ENCODE measurements around the gene RPP14.
"Not testable (repeated sequence)": the region's sequence is repeated elsewhere in the genome, so short reads cannot be mapped to it uniquely, and the experiment has no call there.

The RPP14 gene

GRCh38 chr3:58305882-58306711 lies at the start of gene RPP14, which contains the start of gene HTD2:
Gene RPP14 (plus strand): TSS chr3:58306245. CDS start chr3:58310330, 4,085 bp downstream.
Gene HTD2 (plus strand): TSS chr3:58306520. CDS start chr3:58317614, 11,094 bp downstream.
- peak; percentile 92 for DNase-seq (ENCODE audit: low spot score)

GRCh38 chr3:58256511-58256910 lies 49.5 kb upstream of the RPP14 start:
- no peak for DNase-seq (ENCODE audit: low spot score)

- DNase-seq (ENCODE audit: low spot score), result no peak
These were observed 47.5 kb upstream of the RPP14 start for GRCh38 chr3:58258392-58259055.

GRCh38 chr3:58260261-58260731 lies 45.7 kb upstream of the RPP14 start:
- peak; percentile 74 for DNase-seq (ENCODE audit: low spot score)

- DNase-seq (ENCODE audit: low spot score), result no peak
These were observed 45.3 kb upstream of the RPP14 start for GRCh38 chr3:58260733-58261132.

GRCh38 chr3:58261954-58262666 lies 43.9 kb upstream of the RPP14 start:
- DNase-seq (ENCODE audit: low spot score), result no peak

- DNase-seq (ENCODE audit: low spot score), result no peak
These were observed 39.5 kb upstream of the RPP14 start for GRCh38 chr3:58266577-58266976.

GRCh38 chr3:58267543-58267942 lies 38.5 kb upstream of the RPP14 start:
- not testable (repeated sequence) for DNase-seq (ENCODE audit: low spot score)

- DNase-seq (ENCODE audit: low spot score), result no peak
These were observed 36.7 kb upstream of the RPP14 start for GRCh38 chr3:58269356-58269755.

GRCh38 chr3:58270485-58270884 lies 35.6 kb upstream of the RPP14 start:
- DNase-seq (ENCODE audit: low spot score), result no peak

- peak; percentile 92 for DNase-seq (ENCODE audit: low spot score)
These were observed 34.0 kb upstream of the RPP14 start for GRCh38 chr3:58271901-58272501.

GRCh38 chr3:58272891-58273290 lies 33.2 kb upstream of the RPP14 start:
- no peak for DNase-seq (ENCODE audit: low spot score)

- DNase-seq (ENCODE audit: low spot score), result not testable (repeated sequence)
These were observed 32.7 kb upstream of the RPP14 start for GRCh38 chr3:58273362-58273761.

- no peak for DNase-seq (ENCODE audit: low spot score)
These were observed 31.9 kb upstream of the RPP14 start for GRCh38 chr3:58274027-58274614.

- no peak for DNase-seq (ENCODE audit: low spot score)
These were observed 25.0 kb upstream of the RPP14 start for GRCh38 chr3:58281069-58281468.

GRCh38 chr3:58285334-58285733 lies 20.7 kb upstream of the RPP14 start:
- no peak for DNase-seq (ENCODE audit: low spot score)

GRCh38 chr3:58287354-58287753 lies 18.7 kb upstream of the RPP14 start:
- no peak for DNase-seq (ENCODE audit: low spot score)

GRCh38 chr3:58288011-58288728 lies 17.9 kb upstream of the RPP14 start:
- DNase-seq (ENCODE audit: low spot score), result no peak

GRCh38 chr3:58288964-58289613 lies 17.0 kb upstream of the RPP14 start:
- not testable (repeated sequence) for DNase-seq (ENCODE audit: low spot score)

- not testable (repeated sequence) for DNase-seq (ENCODE audit: low spot score)
These were observed 15.6 kb upstream of the RPP14 start for GRCh38 chr3:58290446-58290845.

Measured in kidney capillary endothelial cell (primary cell).